Prostate gland (tissue), 2 donors: ENCODE measurements around the gene VIPR2.

Experiments used
- POLR2A ChIP-seq: fragments of 450-650 bp; IDR thresholded peaks from one replicate; pipeline ENCODE4 v1.6.1; 2016; ENCODE audit warnings: antibody characterized with exemption, mild to moderate bottlenecking
- POLR2AphosphoS5 ChIP-seq: sonication (generic); formaldehyde crosslinking; IDR thresholded peaks from one replicate; pipeline ENCODE4 v1.6.1; 2017; ENCODE audit warnings: antibody characterized with exemption
- TF ChIP-seq, protein P1 (sequence below), 4 experiments: fragments of 200-600 bp in 2 of 4; fragments of 450-650 bp in 2 of 4; sonication (generic) in 2 of 4; IDR thresholded peaks; 1 replicate in 3 of 4; 2 replicates in 1 of 4; pipeline ENCODE4 v1.5.1; 2016 to 2019; ENCODE audit warnings: antibody characterized with exemption in 4 of 4, mild to moderate bottlenecking in 2 of 4, moderate library complexity in 2 of 4

DNA sequence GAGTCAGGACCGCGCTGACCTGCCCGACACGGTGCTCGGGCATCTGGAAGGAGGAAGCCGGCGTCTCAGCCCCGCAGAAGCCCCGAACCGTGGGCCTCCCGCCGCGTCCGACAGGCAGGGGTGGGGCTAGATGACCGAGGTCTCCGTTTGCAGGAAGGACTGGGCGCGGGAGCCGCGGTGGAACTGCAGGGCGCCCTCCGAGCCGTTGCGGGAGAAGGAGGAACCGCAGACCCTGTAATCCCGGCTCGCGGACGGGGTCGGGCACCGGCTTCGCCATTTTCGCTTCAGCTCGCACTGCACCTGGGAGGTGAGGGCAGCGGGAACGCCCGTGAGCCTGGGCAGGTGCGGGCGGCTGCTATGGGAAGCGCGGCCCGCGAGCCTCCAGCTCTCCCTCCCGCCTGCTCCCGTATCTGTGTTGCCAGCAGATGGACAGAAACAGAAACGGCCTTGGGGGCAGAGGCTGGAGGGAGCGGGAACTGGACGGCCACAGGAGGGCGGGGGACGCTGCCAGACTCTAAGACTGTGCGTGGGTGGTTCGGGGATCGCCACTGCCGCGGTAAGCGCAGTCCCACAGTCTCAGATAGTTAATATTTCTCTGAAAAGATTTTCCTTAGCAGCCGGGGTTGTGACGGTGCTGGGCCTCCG, 114.1 kb downstream of the VIPR2 start:
- TF ChIP-seq POLR2A (no peak), POLR2AphosphoS5 (no peak)
- TF ChIP-seq, protein P1, sequence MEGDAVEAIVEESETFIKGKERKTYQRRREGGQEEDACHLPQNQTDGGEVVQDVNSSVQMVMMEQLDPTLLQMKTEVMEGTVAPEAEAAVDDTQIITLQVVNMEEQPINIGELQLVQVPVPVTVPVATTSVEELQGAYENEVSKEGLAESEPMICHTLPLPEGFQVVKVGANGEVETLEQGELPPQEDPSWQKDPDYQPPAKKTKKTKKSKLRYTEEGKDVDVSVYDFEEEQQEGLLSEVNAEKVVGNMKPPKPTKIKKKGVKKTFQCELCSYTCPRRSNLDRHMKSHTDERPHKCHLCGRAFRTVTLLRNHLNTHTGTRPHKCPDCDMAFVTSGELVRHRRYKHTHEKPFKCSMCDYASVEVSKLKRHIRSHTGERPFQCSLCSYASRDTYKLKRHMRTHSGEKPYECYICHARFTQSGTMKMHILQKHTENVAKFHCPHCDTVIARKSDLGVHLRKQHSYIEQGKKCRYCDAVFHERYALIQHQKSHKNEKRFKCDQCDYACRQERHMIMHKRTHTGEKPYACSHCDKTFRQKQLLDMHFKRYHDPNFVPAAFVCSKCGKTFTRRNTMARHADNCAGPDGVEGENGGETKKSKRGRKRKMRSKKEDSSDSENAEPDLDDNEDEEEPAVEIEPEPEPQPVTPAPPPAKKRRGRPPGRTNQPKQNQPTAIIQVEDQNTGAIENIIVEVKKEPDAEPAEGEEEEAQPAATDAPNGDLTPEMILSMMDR (IDR thresholded peaks at IDR 0.05) = peak in 3 of 4 experiments; percentile 8 to 54 (median 12)
